IPS DF 6.9 (cell line): ENCODE measurements around the gene CENPX.

ENCODE experiments used
- DNase-seq: peaks from one replicate; pipeline ENCODE4 v3.0.0-alpha.2; 2013; ENCODE audit warnings: low read depth, low spot score
- H3K27ac ChIP-seq: one replicate; pipeline ENCODE4 v1.5.1; 2013; ENCODE audit warnings: low read length, control low read depth
- H3K27me3 ChIP-seq: 2 replicates; pipeline ENCODE4 v1.6.1; 2013; ENCODE audit warnings: mild to moderate bottlenecking, low read length; ENCODE audit not compliant: control insufficient read depth, insufficient read depth
- H3K36me3 ChIP-seq: 2 replicates; pipeline ENCODE4 v1.6.1; 2013; ENCODE audit warnings: low read length; ENCODE audit not compliant: control insufficient read depth, insufficient read depth
- H3K4me1 ChIP-seq: 2 replicates; pipeline ENCODE4 v1.6.1; 2013; ENCODE audit warnings: low read length; ENCODE audit not compliant: control insufficient read depth, insufficient read depth
- H3K4me3 ChIP-seq: 2 replicates; pipeline ENCODE4 v1.5.1; 2013; ENCODE audit warnings: mild to moderate bottlenecking, low read length
- H3K9me3 ChIP-seq: 2 replicates; pipeline ENCODE4 v1.6.1; 2013; ENCODE audit warnings: low read length, inconsistent platforms; ENCODE audit not compliant: control insufficient read depth, insufficient read depth
- WGBS: extraction: QIAGEN DNeasy Blood & Tissue Kit; methylation state at CpG from one replicate; pipeline ENCODE4 v1.1.7; 2013; ENCODE audit warnings: mixed read lengths, missing lambda C conversion rate; ENCODE audit not compliant: insufficient read length, insufficient coverage; 5-methylcytosine and 5-hydroxymethylcytosine counted together

CENPX gene

DNA sequence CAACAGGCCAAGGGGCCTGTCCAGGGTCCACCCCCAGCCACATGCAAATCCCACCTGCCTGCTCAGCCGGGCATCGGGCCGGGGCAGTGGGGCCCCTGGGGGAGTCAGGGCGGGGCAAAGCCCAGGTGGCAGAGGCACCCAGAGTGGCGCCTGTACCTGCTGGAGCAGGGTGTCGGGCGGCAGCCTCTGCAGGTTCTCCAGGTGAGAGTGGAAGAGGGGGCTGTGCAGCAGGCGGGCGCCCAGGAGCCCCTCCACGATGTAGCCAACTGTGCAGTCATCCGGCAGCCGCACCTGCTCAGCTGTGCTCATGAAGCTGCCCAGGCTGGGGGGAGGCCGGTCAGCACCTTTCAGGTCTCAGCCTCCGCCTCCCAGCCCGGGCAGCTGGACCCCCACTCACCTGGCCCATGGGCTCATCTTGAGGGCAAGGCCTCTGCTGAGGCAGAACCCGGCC is 26.9 kb upstream of the CENPX start:
- no CpG with 5 or more reads among the region's 16 CpGs for WGBS
- no peak for DNase-seq
- H3K36me3 ChIP-seq, result peaks cover 23% of the 10 kb centered on the region

GRCh38 chr17:82049106-82049505 is 26.4 kb upstream of the CENPX start:
- Histone ChIP-seq H3K4me1 (peaks cover 5% of the 10 kb centered on the region; the same call in 1 of the 2 replicates), H3K4me3 (no peak overlapping the region), H3K27ac (no peak overlapping the region), H3K36me3 (peaks cover 19% of the 10 kb centered on the region), H3K9me3 (no peaks in the 10 kb centered on the region), H3K27me3 (no peaks in the 10 kb centered on the region)
- WGBS, result no CpG with 5 or more reads among the region's 8 CpGs
- no peak for DNase-seq

More for the DNA sequence above, 26.9 kb upstream of the CENPX start:
- no peaks in the 10 kb centered on the region for H3K27me3 ChIP-seq
- H3K4me1 ChIP-seq, result peaks cover 5% of the 10 kb centered on the region; the same call in 1 of the 2 replicates
- H3K4me3 ChIP-seq, result no peak overlapping the region
- H3K9me3 ChIP-seq, result no peaks in the 10 kb centered on the region
- H3K27ac ChIP-seq, result no peak overlapping the region

- no CpG with 5 or more reads among the region's 20 CpGs for WGBS
- H3K4me3 ChIP-seq, result no peak overlapping the region
- H3K27me3 ChIP-seq, result no peaks in the 10 kb centered on the region
- no peak for DNase-seq
- no peak overlapping the region for H3K27ac ChIP-seq
- H3K9me3 ChIP-seq, result no peaks in the 10 kb centered on the region
- H3K36me3 ChIP-seq, result peaks cover 14% of the 10 kb centered on the region
- H3K4me1 ChIP-seq, result peaks cover 9% of the 10 kb centered on the region; the same call in 1 of the 2 replicates
Measured at GRCh38 chr17:82048571-82048971, 25.9 kb upstream of the CENPX start.

GRCh38 chr17:82047914-82048570 is 25.4 kb upstream of the CENPX start:
- H3K4me1 ChIP-seq, result peaks cover 11% of the 10 kb centered on the region; the same call in 1 of the 2 replicates
- peaks cover 12% of the 10 kb centered on the region for H3K36me3 ChIP-seq
- no CpG with 5 or more reads among the region's 25 CpGs for WGBS
- H3K9me3 ChIP-seq, result no peaks in the 10 kb centered on the region
- H3K27ac ChIP-seq, result no peak overlapping the region
- DNase-seq, result no peak
- H3K4me3 ChIP-seq, result no peak overlapping the region
- H3K27me3 ChIP-seq, result no peaks in the 10 kb centered on the region

GRCh38 chr17:82047379-82047778 is 24.7 kb upstream of the CENPX start:
- peaks cover 12% of the 10 kb centered on the region for H3K36me3 ChIP-seq
- no CpG with 5 or more reads among the region's 24 CpGs for WGBS
- H3K4me1 ChIP-seq, result peaks cover 11% of the 10 kb centered on the region; the same call in 1 of the 2 replicates
- DNase-seq, result no peak
- H3K27me3 ChIP-seq, result no peaks in the 10 kb centered on the region
- no peak overlapping the region for H3K4me3 ChIP-seq
- H3K9me3 ChIP-seq, result no peaks in the 10 kb centered on the region
- H3K27ac ChIP-seq, result no peak overlapping the region

DNA sequence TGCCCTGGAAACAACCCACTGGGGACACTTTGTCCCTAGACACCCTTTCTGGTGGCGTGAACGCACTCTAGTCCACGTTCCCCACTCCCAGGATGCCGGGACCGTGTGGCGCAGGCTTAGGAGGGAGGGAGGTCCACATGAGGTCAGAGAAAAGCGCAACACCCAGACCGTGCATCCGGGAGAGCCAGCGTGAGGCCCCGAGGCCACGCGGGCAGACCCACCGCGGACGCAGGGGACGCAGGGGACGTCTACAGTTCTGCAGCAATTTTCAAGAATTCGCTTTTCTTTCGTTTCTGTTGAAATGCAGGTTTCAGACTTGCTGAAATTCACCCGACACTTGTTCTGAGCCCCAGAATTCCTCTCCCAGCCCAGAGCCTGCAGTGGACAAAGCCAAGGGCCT is 24.2 kb upstream of the CENPX start:
- WGBS, result no CpG with 5 or more reads among the region's 21 CpGs
- H3K36me3 ChIP-seq, result peaks cover 12% of the 10 kb centered on the region
- no peak overlapping the region for H3K4me3 ChIP-seq

GRCh38 chr17:82045936-82046484 is 23.3 kb upstream of the CENPX start:
- no CpG with 5 or more reads among the region's 14 CpGs for WGBS
- Histone ChIP-seq H3K4me1 (peaks cover 11% of the 10 kb centered on the region; the same call in 1 of the 2 replicates), H3K36me3 (peaks cover 12% of the 10 kb centered on the region), H3K27me3 (no peaks in the 10 kb centered on the region), H3K9me3 (no peaks in the 10 kb centered on the region), H3K27ac (no peak overlapping the region), H3K4me3 (no peak overlapping the region)
- no peak for DNase-seq

More for the DNA sequence above, 24.2 kb upstream of the CENPX start:
- Histone ChIP-seq H3K27me3 (no peaks in the 10 kb centered on the region), H3K4me1 (peaks cover 11% of the 10 kb centered on the region; the same call in 1 of the 2 replicates), H3K9me3 (no peaks in the 10 kb centered on the region), H3K27ac (no peak overlapping the region)
- no peak for DNase-seq

GRCh38 chr17:82043507-82043906 is 20.8 kb upstream of the CENPX start:
- no CpG with 5 or more reads among the region's 16 CpGs for WGBS
- H3K27me3 ChIP-seq, result no peaks in the 10 kb centered on the region
- H3K4me3 ChIP-seq, result no peak overlapping the region
- H3K36me3 ChIP-seq, result peaks cover 5% of the 10 kb centered on the region
- H3K4me1 ChIP-seq, result peaks cover 5% of the 10 kb centered on the region; the same call in 1 of the 2 replicates
- no peaks in the 10 kb centered on the region for H3K9me3 ChIP-seq
- DNase-seq, result no peak
- no peak overlapping the region for H3K27ac ChIP-seq

DNA sequence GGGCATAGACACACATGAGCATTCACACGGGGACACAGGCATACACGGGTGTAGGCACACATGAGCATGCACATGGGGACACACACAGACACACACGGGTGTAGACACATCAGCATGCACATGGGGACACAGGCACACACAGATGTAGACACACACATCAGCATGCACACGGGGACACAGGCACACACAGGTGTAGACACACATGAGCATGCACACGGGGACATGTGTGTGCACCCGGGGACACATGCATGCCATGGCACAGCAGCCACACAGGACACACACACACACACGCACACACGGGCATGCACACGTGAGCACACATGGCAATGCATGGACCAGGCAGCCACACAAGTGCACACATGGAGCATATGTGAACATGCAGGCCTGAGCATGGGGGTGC is 20.0 kb upstream of the CENPX start:
- Histone ChIP-seq H3K9me3 (no peaks in the 10 kb centered on the region), H3K4me3 (no peak overlapping the region), H3K36me3 (peaks cover 5% of the 10 kb centered on the region), H3K4me1 (peaks cover 5% of the 10 kb centered on the region; the same call in 1 of the 2 replicates), H3K27me3 (no peaks in the 10 kb centered on the region), H3K27ac (no peak overlapping the region)
- DNase-seq, result no peak
- no CpG with 5 or more reads among the region's 9 CpGs for WGBS

DNA sequence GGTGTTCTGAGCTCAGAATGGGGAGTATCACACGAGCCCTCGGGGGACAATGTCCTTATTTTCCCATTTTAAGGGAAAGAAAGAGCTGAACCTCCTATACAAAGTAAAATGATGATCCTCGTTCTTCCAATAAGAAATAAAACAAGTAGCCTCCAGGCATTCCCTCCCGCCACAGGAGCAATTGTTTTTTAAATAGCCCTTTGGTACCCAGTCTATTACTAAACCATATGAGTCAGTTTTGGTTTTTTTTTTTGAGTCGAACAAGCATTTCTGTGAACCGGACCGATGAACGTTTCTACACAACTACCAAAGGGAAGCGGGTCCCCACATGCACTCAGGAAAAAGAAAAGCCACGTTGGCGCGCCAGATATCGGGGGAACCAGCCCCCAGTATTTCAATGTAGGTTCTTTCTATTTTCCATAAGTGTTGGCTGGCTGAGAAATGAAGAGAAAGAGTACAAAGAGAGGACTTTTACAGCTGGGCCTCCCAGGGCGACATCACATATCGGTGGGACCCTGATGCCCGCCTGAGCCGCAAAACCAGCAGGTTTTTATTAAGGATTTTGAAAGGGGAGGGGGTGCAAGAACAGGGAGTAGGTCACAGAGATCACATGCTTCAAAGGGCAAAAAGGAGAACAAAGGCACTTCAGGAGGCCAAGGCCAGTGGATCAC is 18.6 kb upstream of the CENPX start:
- no peak for DNase-seq
- Histone ChIP-seq H3K27me3 (no peaks in the 10 kb centered on the region), H3K4me1 (peaks cover 5% of the 10 kb centered on the region; the same call in 1 of the 2 replicates), H3K36me3 (no peaks in the 10 kb centered on the region), H3K9me3 (no peaks in the 10 kb centered on the region), H3K27ac (no peak overlapping the region), H3K4me3 (no peak overlapping the region)
- no CpG with 5 or more reads among the region's 17 CpGs for WGBS
